Duodenal mucosa (tissue), 2 donors: ENCODE data around the gene VLDLR.

ENCODE experiments used
- H3K27ac ChIP-seq: one replicate; pipeline ENCODE4 v1.7.0; 2013; ENCODE audit warnings: low read depth, low read length
- H3K27me3 ChIP-seq, 2 donors: one replicate each; pipeline ENCODE4 v1.7.0; 2013; ENCODE audit warnings: low read length in 2 of 2, control low read depth in 1 of 2; ENCODE audit not compliant: insufficient read depth in 2 of 2, control insufficient read depth in 1 of 2
- H3K36me3 ChIP-seq, 2 donors: one replicate each; pipeline ENCODE4 v1.7.0; 2013; ENCODE audit warnings: low read length in 2 of 2, control low read depth in 1 of 2; ENCODE audit not compliant: insufficient read depth in 2 of 2, control insufficient read depth in 1 of 2
- H3K4me1 ChIP-seq, 2 donors: one replicate each; pipeline ENCODE4 v1.7.0; 2013; ENCODE audit warnings: low read length in 2 of 2, control low read depth in 1 of 2; ENCODE audit not compliant: insufficient read depth in 2 of 2, control insufficient read depth in 1 of 2
- H3K4me3 ChIP-seq, 2 donors: one replicate each; pipeline ENCODE4 v1.7.0; 2013; ENCODE audit warnings: low read length in 2 of 2, low read depth in 1 of 2
- H3K9ac ChIP-seq, 2 donors: one replicate each; pipeline ENCODE4 v1.7.0; 2013; ENCODE audit warnings: low read length in 2 of 2, low read depth in 1 of 2
- H3K9me3 ChIP-seq, 2 donors: one replicate each; pipeline ENCODE4 v1.7.0; 2013; ENCODE audit warnings: low read length in 2 of 2, control low read depth in 1 of 2; ENCODE audit not compliant: control insufficient read depth in 1 of 2

The VLDLR gene

GRCh38 chr9:2601785-2602378 lies 19.7 kb upstream of the VLDLR start:
- no peaks in the 10 kb centered on the region for H3K36me3 ChIP-seq
- H3K9me3 ChIP-seq = no peaks in the 10 kb centered on the region
- no peak overlapping the region for H3K4me3 ChIP-seq
- no peak overlapping the region for H3K27ac ChIP-seq
- no peaks in the 10 kb centered on the region for H3K4me1 ChIP-seq
- H3K27me3 ChIP-seq = no peaks in the 10 kb centered on the region
- H3K9ac ChIP-seq = no peak overlapping the region

- no peaks in the 10 kb centered on the region for H3K9me3 ChIP-seq
- H3K4me3 ChIP-seq = no peak overlapping the region
- H3K27ac ChIP-seq = no peak overlapping the region
- no peaks in the 10 kb centered on the region for H3K4me1 ChIP-seq
- no peaks in the 10 kb centered on the region for H3K27me3 ChIP-seq
- H3K36me3 ChIP-seq = no peaks in the 10 kb centered on the region
- no peak overlapping the region for H3K9ac ChIP-seq
Measured at GRCh38 chr9:2602704-2603116, 18.9 kb upstream of the VLDLR start.

DNA sequence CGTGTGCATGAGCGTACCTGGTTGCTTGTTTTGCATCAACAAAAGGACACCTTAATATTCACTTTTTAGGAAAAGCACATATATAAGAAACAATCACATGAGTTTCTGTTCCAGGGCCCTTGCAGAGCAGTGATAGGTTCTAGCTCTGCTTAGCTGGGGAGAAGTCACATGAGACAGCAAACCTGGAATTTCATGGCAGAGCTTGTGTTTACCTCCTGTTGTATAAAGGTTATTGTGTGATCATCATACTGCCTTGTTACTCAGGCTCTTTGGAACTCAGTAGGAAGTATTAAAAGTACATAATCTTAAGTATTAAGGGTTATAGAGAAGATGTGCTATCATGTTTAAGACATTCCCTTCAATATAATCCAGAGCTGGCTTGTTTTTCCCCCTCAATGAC lies 18.0 kb upstream of the VLDLR start:
- H3K9ac ChIP-seq = no peak overlapping the region

DNA sequence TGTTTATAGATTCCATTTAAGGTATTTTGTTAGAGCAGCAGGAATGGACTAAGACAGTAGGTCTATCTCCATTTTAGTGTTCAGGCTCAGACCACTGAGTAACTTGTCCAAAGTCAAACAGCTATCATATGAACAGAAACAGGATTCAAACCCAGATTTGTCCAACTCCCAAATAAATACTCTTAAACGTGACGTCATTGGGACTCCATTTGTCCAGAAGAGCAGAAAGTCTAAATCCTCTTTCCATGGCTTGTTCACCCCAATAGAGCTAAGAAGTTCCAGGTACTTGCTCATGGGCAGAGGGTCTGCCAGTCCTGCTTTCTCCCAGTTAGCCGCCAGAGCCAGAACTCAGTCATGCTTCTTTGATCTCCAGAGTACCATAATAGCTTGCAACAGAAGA lies 16.3 kb upstream of the VLDLR start:
- Histone ChIP-seq H3K9ac (no peak overlapping the region), H3K27ac (no peak overlapping the region), H3K36me3 (no peaks in the 10 kb centered on the region), H3K4me3 (no peak overlapping the region), H3K27me3 (no peaks in the 10 kb centered on the region), H3K9me3 (no peaks in the 10 kb centered on the region), H3K4me1 (no peaks in the 10 kb centered on the region)

More for the DNA sequence above, 18.0 kb upstream of the VLDLR start:
- Histone ChIP-seq H3K27me3 (no peaks in the 10 kb centered on the region), H3K36me3 (no peaks in the 10 kb centered on the region), H3K4me3 (no peak overlapping the region), H3K9me3 (no peaks in the 10 kb centered on the region), H3K27ac (no peak overlapping the region), H3K4me1 (no peaks in the 10 kb centered on the region)

- H3K4me1 ChIP-seq = no peaks in the 10 kb centered on the region
- H3K9me3 ChIP-seq = no peaks in the 10 kb centered on the region
- H3K9ac ChIP-seq = no peak overlapping the region
- H3K27ac ChIP-seq = no peak overlapping the region
- no peak overlapping the region for H3K4me3 ChIP-seq
- no peaks in the 10 kb centered on the region for H3K27me3 ChIP-seq
- no peaks in the 10 kb centered on the region for H3K36me3 ChIP-seq
Measured at GRCh38 chr9:2608276-2608675, 13.3 kb upstream of the VLDLR start.

GRCh38 chr9:2610985-2611384 lies 10.6 kb upstream of the VLDLR start:
- no peaks in the 10 kb centered on the region for H3K27me3 ChIP-seq
- no peaks in the 10 kb centered on the region for H3K4me1 ChIP-seq
- H3K27ac ChIP-seq = no peak overlapping the region
- no peak overlapping the region for H3K9ac ChIP-seq
- H3K4me3 ChIP-seq = no peak overlapping the region
- no peaks in the 10 kb centered on the region for H3K9me3 ChIP-seq
- H3K36me3 ChIP-seq = no peaks in the 10 kb centered on the region

DNA sequence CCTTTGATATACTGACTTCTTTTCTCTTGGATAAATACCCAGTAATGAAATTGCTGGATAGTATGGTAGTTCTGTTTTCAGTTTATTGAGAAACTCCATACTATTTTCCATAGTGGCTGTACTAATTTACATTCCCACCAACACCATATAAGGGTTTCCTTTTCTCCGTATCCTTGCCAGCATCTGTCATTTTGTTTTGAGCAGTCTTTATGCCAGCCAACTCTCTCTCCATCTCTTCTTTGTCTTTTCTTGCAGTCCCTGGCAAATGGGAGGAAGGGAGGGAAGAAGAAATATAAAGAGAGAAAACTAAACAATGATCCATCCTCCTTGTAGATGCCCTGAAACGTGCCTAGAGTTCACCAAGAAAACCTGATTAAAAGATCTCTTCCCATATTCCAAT lies 9.6 kb upstream of the VLDLR start:
- H3K27me3 ChIP-seq = no peaks in the 10 kb centered on the region
- H3K27ac ChIP-seq = no peak overlapping the region
- no peaks in the 10 kb centered on the region for H3K4me1 ChIP-seq
- no peaks in the 10 kb centered on the region for H3K9me3 ChIP-seq
- H3K4me3 ChIP-seq = no peak overlapping the region
- no peaks in the 10 kb centered on the region for H3K36me3 ChIP-seq
- H3K9ac ChIP-seq = no peak overlapping the region

GRCh38 chr9:2613730-2614271 lies 7.8 kb upstream of the VLDLR start:
- Histone ChIP-seq H3K9me3 (no peaks in the 10 kb centered on the region), H3K9ac (no peak overlapping the region), H3K36me3 (no peaks in the 10 kb centered on the region), H3K27me3 (no peaks in the 10 kb centered on the region), H3K27ac (no peak overlapping the region), H3K4me1 (no peaks in the 10 kb centered on the region), H3K4me3 (no peak overlapping the region)

DNA sequence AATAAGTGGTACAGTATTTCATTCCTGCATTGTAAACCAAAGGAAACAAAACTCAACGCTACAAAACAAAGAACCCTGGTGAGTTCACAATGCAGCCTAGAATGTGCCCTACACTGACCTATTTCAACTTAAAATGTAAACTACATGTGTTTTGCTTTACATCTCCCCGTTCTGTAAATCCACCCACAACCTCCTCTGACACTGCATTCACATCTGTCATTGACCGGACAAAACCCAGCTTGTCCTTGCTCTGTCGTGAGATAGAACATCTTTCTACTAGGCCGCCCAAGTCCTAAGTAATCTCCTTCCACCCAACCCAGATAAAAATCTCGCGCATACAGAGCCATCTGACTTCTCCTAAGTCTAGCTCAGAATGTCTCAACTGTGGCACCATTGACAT lies 6.1 kb upstream of the VLDLR start:
- no peak overlapping the region for H3K9ac ChIP-seq
- no peaks in the 10 kb centered on the region for H3K36me3 ChIP-seq
- H3K27ac ChIP-seq = no peak overlapping the region
- H3K9me3 ChIP-seq = no peaks in the 10 kb centered on the region
- peaks cover 11 to 14% of the 10 kb centered on the region in 2 donors for H3K27me3 ChIP-seq
- H3K4me1 ChIP-seq = no peaks in the 10 kb centered on the region
- H3K4me3 ChIP-seq = no peak overlapping the region

- H3K36me3 ChIP-seq = no peaks in the 10 kb centered on the region
Measured at GRCh38 chr9:2616692-2617377, 4.8 kb upstream of the VLDLR start.

More at GRCh38 chr9:2616692-2617377, 4.8 kb upstream of the VLDLR start:
- H3K4me1 ChIP-seq = no peaks in the 10 kb centered on the region
- H3K9ac ChIP-seq = no peak overlapping the region
- no peaks in the 10 kb centered on the region for H3K9me3 ChIP-seq
- peaks cover 19 to 23% of the 10 kb centered on the region in 2 donors for H3K27me3 ChIP-seq
- H3K27ac ChIP-seq = no peak overlapping the region
- H3K4me3 ChIP-seq = no peak overlapping the region
